ENCODE data around the gene SIN3A.

DNA sequence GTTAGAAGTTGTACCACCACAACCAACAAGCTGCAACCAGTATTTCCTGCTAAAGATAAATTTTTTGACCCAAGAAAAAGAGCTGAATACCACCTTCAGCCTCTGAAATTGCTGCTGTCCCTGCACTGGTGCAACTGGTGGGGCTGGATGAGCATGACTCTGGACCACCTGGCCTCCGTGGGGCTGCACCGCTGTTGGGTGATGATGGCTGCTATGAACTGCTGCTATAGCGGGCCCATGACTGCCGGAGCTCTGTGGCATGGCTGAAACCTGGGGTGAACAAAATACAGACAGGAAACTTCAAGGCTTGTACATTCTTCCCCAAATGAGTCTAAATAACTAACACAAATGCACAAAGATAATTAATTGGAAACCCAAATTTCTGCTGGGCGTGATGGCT, 28.9 kb downstream of the SIN3A start:
- TF ChIP-seq, protein P1, sequence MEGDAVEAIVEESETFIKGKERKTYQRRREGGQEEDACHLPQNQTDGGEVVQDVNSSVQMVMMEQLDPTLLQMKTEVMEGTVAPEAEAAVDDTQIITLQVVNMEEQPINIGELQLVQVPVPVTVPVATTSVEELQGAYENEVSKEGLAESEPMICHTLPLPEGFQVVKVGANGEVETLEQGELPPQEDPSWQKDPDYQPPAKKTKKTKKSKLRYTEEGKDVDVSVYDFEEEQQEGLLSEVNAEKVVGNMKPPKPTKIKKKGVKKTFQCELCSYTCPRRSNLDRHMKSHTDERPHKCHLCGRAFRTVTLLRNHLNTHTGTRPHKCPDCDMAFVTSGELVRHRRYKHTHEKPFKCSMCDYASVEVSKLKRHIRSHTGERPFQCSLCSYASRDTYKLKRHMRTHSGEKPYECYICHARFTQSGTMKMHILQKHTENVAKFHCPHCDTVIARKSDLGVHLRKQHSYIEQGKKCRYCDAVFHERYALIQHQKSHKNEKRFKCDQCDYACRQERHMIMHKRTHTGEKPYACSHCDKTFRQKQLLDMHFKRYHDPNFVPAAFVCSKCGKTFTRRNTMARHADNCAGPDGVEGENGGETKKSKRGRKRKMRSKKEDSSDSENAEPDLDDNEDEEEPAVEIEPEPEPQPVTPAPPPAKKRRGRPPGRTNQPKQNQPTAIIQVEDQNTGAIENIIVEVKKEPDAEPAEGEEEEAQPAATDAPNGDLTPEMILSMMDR (conservative IDR thresholded peaks at IDR 0.05; ENCODE audit: low read depth, low read length) = no peak
- TF ChIP-seq EZH2 (IDR thresholded peaks at IDR 0.05; ENCODE audit: borderline replicate concordance, low read depth, low read length, poor library complexity, severe bottlenecking) = no peak
